HEK293 (cell line): ENCODE results near the gene PACSIN2.

Source experiments
- CTCF ChIP-seq: fragments of 450-650 bp; formaldehyde crosslinking; IDR thresholded peaks from 2 replicates; pipeline ENCODE4 v1.5.1; 2016; ENCODE audit warnings: missing biosample characterization, missing genetic modification characterization
- GLIS2 ChIP-seq: fragments of 450-650 bp; formaldehyde crosslinking; IDR thresholded peaks from 2 replicates; pipeline ENCODE4 v1.5.1; 2016; ENCODE audit warnings: missing biosample characterization, missing genetic modification characterization
- SETDB1 ChIP-seq: IDR thresholded peaks from one replicate; pipeline ENCODE4 v1.6.1; 2017; ENCODE audit warnings: mild to moderate bottlenecking, low read length, moderate library complexity, mixed read lengths; ENCODE audit not compliant: insufficient read length
- SP2 ChIP-seq: fragments of 450-650 bp; formaldehyde crosslinking; IDR thresholded peaks from 2 replicates; pipeline ENCODE4 v1.5.1; 2016; ENCODE audit warnings: missing biosample characterization, missing genetic modification characterization
- ZIC2 ChIP-seq: fragments of 450-650 bp; formaldehyde crosslinking; IDR thresholded peaks from 2 replicates; pipeline ENCODE4 v1.5.1; 2016; ENCODE audit warnings: missing biosample characterization, missing genetic modification characterization
- ZNF132 ChIP-seq: fragments of 450-650 bp; formaldehyde crosslinking; IDR thresholded peaks from 2 replicates; pipeline ENCODE4 v1.5.1; 2017; ENCODE audit warnings: missing biosample characterization, missing genetic modification characterization, borderline replicate concordance
- ZNF133 ChIP-seq: fragments of 450-650 bp; formaldehyde crosslinking; IDR thresholded peaks from 2 replicates; pipeline ENCODE4 v1.5.1; 2016; ENCODE audit warnings: missing biosample characterization, missing genetic modification characterization
- ZNF239 ChIP-seq: fragments of 450-650 bp; formaldehyde crosslinking; IDR thresholded peaks from 2 replicates; pipeline ENCODE4 v1.5.1; 2016; ENCODE audit warnings: missing biosample characterization, missing genetic modification characterization
- ZNF324 ChIP-seq: fragments of 450-650 bp; formaldehyde crosslinking; IDR thresholded peaks from 2 replicates; pipeline ENCODE4 v1.5.1; 2016; ENCODE audit warnings: missing biosample characterization, missing genetic modification characterization
- ZNF701 ChIP-seq: fragments of 450-650 bp; formaldehyde crosslinking; IDR thresholded peaks from 2 replicates; pipeline ENCODE4 v1.5.1; 2016; ENCODE audit warnings: missing biosample characterization, missing genetic modification characterization
- TF ChIP-seq, protein P1 (sequence below): sonication (generic); formaldehyde crosslinking; IDR thresholded peaks from 2 replicates; pipeline ENCODE4 v1.8.1; 2022; ENCODE audit warnings: mild to moderate bottlenecking, moderate library complexity, missing genetic modification reagents

GRCh38 chr22:42948294-42948693 lies 66.7 kb downstream of the PACSIN2 start:
- TF ChIP-seq ZNF132 (tag by site-specific recombination): no peak
- no peak for TF ChIP-seq SETDB1
- TF ChIP-seq ZNF324: no peak
- no peak for TF ChIP-seq ZNF133
- TF ChIP-seq ZNF701 (tag by site-specific recombination): no peak
- no peak for TF ChIP-seq CTCF (tag by site-specific recombination)
- no peak for TF ChIP-seq SP2
- TF ChIP-seq, protein P1, sequence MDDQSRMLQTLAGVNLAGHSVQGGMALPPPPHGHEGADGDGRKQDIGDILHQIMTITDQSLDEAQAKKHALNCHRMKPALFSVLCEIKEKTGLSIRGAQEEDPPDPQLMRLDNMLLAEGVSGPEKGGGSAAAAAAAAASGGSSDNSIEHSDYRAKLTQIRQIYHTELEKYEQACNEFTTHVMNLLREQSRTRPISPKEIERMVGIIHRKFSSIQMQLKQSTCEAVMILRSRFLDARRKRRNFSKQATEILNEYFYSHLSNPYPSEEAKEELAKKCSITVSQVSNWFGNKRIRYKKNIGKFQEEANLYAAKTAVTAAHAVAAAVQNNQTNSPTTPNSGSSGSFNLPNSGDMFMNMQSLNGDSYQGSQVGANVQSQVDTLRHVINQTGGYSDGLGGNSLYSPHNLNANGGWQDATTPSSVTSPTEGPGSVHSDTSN: no peak
- no peak for TF ChIP-seq ZIC2 (tag by site-specific recombination)
- TF ChIP-seq GLIS2: no peak
- no peak for TF ChIP-seq ZNF239
